Uterus (tissue), 4 donors: ENCODE results near the gene SHISAL1. TPM values are rescaled to one million over a fixed set of nuclear protein-coding genes. Genes with fewer than 3 reads are reported as not detected.

Experiments
- DNase-seq, 2 donors: peaks; one replicate each; pipeline ENCODE4 v3.0.0-alpha.2; 2019 to 2020
- H3K27ac ChIP-seq, 2 donors: fragments of 200-600 bp; sonication (generic); 1 replicate in 1 of 2; 2 replicates in 1 of 2; pipeline ENCODE4 v1.5.1; 2016 to 2018
- H3K27me3 ChIP-seq, 2 donors: fragments of 200-600 bp; sonication (generic); one replicate each; pipeline ENCODE4 v1.5.1; 2018 to 2019; ENCODE audit warnings: control low read depth in 1 of 2
- H3K36me3 ChIP-seq, 2 donors: fragments of 200-600 bp; sonication (generic); one replicate each; pipeline ENCODE4 v1.5.1; 2019; ENCODE audit warnings: control low read depth in 1 of 2
- H3K4me1 ChIP-seq, 2 donors: fragments of 200-600 bp; sonication (generic); one replicate each; pipeline ENCODE4 v1.5.1; 2018 to 2019; ENCODE audit warnings: control low read depth in 1 of 2
- H3K4me3 ChIP-seq, 2 donors: fragments of 200-600 bp; sonication (generic); 1 replicate in 1 of 2; 2 replicates in 1 of 2; pipeline ENCODE4 v1.5.1; 2018 to 2019; ENCODE audit warnings: mild to moderate bottlenecking in 1 of 2
- H3K9me3 ChIP-seq, 2 donors: fragments of 200-600 bp; sonication (generic); one replicate each; pipeline ENCODE4 v1.5.1; 2019; ENCODE audit warnings: control low read depth in 1 of 2
- POLR2A ChIP-seq, 2 donors: fragments of 450-650 bp; IDR thresholded peaks; one replicate each; pipeline ENCODE4 v1.6.1; 2016; ENCODE audit warnings: antibody characterized with exemption in 2 of 2, mild to moderate bottlenecking in 1 of 2, moderate library complexity in 1 of 2
- intact Hi-C: fragments of 100-400 bp; cut with DNase I; formaldehyde crosslinking; loops from one replicate; pipeline ENCODE4 v1.15.1; 2023; ENCODE audit warnings: low total_unique reads
- total RNA-seq, 4 donors: library from RNA; depleted of rRNA in 3 of 4; stranded (reverse); fragments of >200 nt in 3 of 4; gene quantifications; one replicate each; pipeline versions ENCODE4 v1.1.0 to v1.2.4, GENCODE V29; 2014 to 2023
- TF ChIP-seq, protein P1 (sequence below), 4 experiments: fragments of 200-600 bp in 2 of 4; fragments of 450-650 bp in 2 of 4; sonication (generic) in 2 of 4; IDR thresholded peaks; one replicate each; pipeline ENCODE4 v1.5.1; 2016 to 2019; ENCODE audit warnings: antibody characterized with exemption in 4 of 4, mild to moderate bottlenecking in 2 of 4, moderate library complexity in 1 of 4
- donor health status: DM: yes; HTN: yes; CAD: no.

Gene SHISAL1
- total RNA-seq, 4 donors from 2014 or later, result 4.7 to 44.2 (median 22.9) TPM

DNA sequence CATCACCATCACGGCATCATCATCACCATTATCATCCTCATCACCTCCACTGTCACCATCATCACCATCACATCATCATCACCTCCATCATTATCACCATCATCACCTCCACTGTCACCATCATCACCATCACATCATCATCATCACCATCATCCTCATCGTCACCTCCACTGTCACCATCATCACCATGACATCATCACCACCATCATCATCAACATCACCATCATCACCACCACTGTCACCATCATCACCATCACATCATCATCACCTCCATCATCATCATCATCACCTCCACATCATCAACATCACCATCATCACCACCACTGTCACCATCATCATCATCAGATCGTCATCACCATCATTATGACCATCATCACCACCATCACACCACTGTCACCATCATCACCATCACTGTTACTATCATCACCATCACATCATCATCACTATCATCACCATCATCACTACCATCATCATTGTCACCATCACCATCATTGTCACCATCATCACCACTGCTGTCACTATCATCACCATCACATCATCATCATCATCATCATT is 99.2 kb downstream of the SHISAL1 start:
- Histone ChIP-seq H3K4me1 (no peaks in the 10 kb centered on the region), H3K9me3 (no peaks in the 10 kb centered on the region), H3K36me3 (no peaks in the 10 kb centered on the region), H3K27me3 (no peaks in the 10 kb centered on the region), H3K27ac (no peak overlapping the region), H3K4me3 (no peak overlapping the region)
- intact Hi-C loops, result no loop called here
- TF ChIP-seq, protein P1, sequence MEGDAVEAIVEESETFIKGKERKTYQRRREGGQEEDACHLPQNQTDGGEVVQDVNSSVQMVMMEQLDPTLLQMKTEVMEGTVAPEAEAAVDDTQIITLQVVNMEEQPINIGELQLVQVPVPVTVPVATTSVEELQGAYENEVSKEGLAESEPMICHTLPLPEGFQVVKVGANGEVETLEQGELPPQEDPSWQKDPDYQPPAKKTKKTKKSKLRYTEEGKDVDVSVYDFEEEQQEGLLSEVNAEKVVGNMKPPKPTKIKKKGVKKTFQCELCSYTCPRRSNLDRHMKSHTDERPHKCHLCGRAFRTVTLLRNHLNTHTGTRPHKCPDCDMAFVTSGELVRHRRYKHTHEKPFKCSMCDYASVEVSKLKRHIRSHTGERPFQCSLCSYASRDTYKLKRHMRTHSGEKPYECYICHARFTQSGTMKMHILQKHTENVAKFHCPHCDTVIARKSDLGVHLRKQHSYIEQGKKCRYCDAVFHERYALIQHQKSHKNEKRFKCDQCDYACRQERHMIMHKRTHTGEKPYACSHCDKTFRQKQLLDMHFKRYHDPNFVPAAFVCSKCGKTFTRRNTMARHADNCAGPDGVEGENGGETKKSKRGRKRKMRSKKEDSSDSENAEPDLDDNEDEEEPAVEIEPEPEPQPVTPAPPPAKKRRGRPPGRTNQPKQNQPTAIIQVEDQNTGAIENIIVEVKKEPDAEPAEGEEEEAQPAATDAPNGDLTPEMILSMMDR (IDR thresholded peaks at IDR 0.05), result no peak
- no peak for TF ChIP-seq POLR2A (IDR thresholded peaks at IDR 0.05)
- no peak for DNase-seq

DNA sequence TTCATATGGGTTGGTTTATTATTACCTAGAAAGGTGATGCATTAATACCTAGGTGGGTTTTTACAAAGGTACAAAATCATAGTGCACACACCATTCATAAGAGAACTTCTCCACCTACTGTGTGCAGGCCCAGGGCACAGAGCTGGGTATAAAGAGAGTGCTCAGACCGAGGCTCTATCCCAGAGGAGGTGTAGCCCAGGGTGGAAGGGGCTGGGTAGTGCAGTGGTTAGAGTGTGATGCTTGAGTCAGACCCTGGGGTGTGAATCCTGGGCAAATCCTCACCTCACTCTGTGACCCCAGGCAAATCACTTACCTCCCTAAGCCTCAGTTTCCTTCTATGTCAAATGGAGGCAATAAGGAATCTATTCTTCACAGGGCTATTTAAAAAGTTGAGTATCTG is 99.8 kb downstream of the SHISAL1 start:
- TF ChIP-seq, protein P1 (IDR thresholded peaks at IDR 0.05), result no peak
- no peak for TF ChIP-seq POLR2A (IDR thresholded peaks at IDR 0.05)
- no peak for DNase-seq
- H3K27ac ChIP-seq, result no peak overlapping the region
- H3K4me3 ChIP-seq, result no peak overlapping the region
- intact Hi-C loops, result no loop called here
- no peaks in the 10 kb centered on the region for H3K27me3 ChIP-seq
- H3K36me3 ChIP-seq, result no peaks in the 10 kb centered on the region
- H3K9me3 ChIP-seq, result no peaks in the 10 kb centered on the region
- H3K4me1 ChIP-seq, result no peaks in the 10 kb centered on the region

DNA sequence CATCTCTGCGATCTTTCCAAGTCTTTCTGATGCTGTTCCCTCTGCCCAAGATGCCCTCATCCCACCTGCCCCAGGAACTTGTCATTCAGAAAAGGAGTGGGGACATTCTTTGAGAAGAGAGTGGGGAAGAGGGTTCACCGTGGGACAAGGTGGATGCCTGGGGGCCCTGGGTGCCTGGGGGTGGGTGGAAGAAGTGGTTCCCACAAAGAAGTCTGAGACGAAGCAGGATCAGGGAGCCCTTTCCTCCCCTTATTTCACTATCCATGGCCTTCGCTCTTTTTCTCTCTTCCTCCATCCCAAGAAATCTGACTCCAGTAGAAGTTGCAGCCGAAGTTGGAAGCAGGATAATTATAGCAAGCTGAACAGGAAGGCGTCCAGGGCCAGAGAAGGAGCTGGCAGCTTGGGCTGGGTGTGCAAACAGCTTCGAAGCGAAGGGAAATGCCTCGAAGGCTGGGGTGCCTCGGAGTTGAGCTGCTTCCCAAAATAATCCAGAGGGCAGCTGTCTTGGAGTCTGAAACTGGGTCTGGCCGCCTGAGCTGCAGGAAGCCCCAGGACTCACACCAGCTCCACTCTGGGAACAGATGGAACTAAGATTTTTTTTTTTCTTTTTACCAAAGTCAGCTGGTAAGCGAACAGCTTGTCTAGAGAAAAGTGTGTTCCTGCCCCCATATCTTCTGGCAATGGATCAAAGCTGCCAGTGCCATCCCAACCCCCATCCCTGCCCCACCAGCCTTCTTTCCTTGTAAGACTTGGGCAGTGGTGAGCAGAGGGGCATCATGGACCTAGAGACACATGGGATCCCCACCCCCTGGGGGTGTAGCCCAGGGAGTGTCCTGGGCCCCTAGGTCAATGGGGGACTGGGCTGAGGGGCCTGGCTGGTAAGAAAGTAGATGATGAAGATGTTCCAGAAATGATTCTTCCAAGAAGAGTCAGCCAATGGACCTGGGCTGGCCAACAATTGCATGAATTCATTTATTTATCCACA is 100.5 kb downstream of the SHISAL1 start:
- no peak overlapping the region for H3K4me3 ChIP-seq
- no peaks in the 10 kb centered on the region for H3K9me3 ChIP-seq
- no peaks in the 10 kb centered on the region for H3K4me1 ChIP-seq
- H3K27ac ChIP-seq, result no peak overlapping the region
- DNase-seq, result no peak
- TF ChIP-seq, protein P1 (IDR thresholded peaks at IDR 0.05), result no peak
- no peak for TF ChIP-seq POLR2A (IDR thresholded peaks at IDR 0.05)
- no peaks in the 10 kb centered on the region for H3K27me3 ChIP-seq
- intact Hi-C loops, result no loop called here
- no peaks in the 10 kb centered on the region for H3K36me3 ChIP-seq

DNA sequence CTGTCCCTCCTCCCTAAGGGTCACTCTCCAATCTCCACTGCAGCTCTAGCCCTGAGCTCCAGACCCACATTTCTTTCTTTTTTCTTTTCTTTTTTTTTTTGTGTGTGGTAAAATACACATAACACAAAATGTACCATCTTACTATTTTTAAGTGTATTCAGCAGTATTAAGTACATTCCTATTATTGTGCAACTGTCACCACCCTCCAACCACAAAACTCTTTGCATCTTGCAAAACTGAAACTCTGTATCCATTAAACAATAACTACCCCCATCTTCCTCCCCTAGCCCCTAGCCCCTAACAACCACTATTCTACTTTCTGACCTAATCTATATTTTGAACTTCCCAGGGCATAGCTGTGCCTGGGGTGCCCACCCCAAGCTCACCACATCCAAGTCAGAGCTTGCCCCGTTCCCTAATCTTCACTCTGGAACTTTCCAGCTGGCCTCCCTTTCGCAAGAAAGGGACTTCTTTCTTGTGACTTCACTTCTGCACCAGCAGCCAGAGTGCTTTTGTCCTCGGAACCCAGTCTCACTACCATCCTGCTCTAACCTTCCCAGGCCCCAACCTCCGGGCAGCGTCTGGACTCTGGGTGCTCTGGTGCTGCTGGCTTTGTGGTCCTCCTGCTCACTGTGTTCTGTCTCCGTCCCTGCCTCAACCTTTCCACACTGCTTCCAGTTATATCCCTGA is 101.3 kb downstream of the SHISAL1 start:
- Histone ChIP-seq H3K27me3 (no peaks in the 10 kb centered on the region), H3K4me3 (no peak overlapping the region)
- no peak for DNase-seq

More for the DNA sequence above, 101.3 kb downstream of the SHISAL1 start:
- Histone ChIP-seq H3K27ac (no peak overlapping the region), H3K36me3 (no peaks in the 10 kb centered on the region), H3K9me3 (no peaks in the 10 kb centered on the region), H3K4me1 (no peaks in the 10 kb centered on the region)
- intact Hi-C loops, result no loop called here
- TF ChIP-seq POLR2A (IDR thresholded peaks at IDR 0.05), result no peak
- TF ChIP-seq, protein P1 (IDR thresholded peaks at IDR 0.05), result no peak
